ENCODE results near the gene SCFD1. TPM values are rescaled to one million over a fixed set of nuclear protein-coding genes. Genes with fewer than 3 reads are reported as not detected.
A peak's percentile ranks its signal among the peaks of the same experiment; 100 is the strongest.
"Not testable (repeated sequence)": the region's sequence is repeated elsewhere in the genome, so short reads cannot be mapped to it uniquely, and the experiment has no call there.

Gene SCFD1
- total RNA-seq, 1 donor from 2014 or later: 44.4 TPM

- no peak for DNase-seq (ENCODE audit: low read depth in 2 of 2)
These were observed 51.0 kb downstream of the SCFD1 start for GRCh38 chr14:30673071-30673470.

- no peak for DNase-seq (ENCODE audit: low read depth in 2 of 2)
These were observed 56.9 kb downstream of the SCFD1 start for GRCh38 chr14:30678926-30679431.

GRCh38 chr14:30680036-30680435 lies 57.9 kb downstream of the SCFD1 start:
- DNase-seq (ENCODE audit: low read depth in 2 of 2): no peak

GRCh38 chr14:30680776-30681175 lies 58.7 kb downstream of the SCFD1 start:
- DNase-seq (ENCODE audit: low read depth in 2 of 2): not testable (repeated sequence)

- DNase-seq (ENCODE audit: low read depth in 2 of 2): peak; percentile 28 to 29
These were observed 59.7 kb downstream of the SCFD1 start for GRCh38 chr14:30681752-30682355.

- DNase-seq (ENCODE audit: low read depth in 2 of 2): peak in 1 of 2 donors; percentile 10
These were observed 68.6 kb downstream of the SCFD1 start for GRCh38 chr14:30690487-30691355.

GRCh38 chr14:30691751-30692398 lies 69.8 kb downstream of the SCFD1 start:
- no peak for DNase-seq (ENCODE audit: low read depth in 2 of 2)

- DNase-seq (ENCODE audit: low read depth in 2 of 2): no peak
These were observed 70.5 kb downstream of the SCFD1 start for GRCh38 chr14:30692669-30693068.

GRCh38 chr14:30698463-30698862 lies 76.3 kb downstream of the SCFD1 start:
- no peak for DNase-seq (ENCODE audit: low read depth in 2 of 2)

- peak in 1 of 2 donors; percentile 8 for DNase-seq (ENCODE audit: low read depth in 2 of 2)
These were observed 84.6 kb downstream of the SCFD1 start for GRCh38 chr14:30706704-30707103.

- no peak for DNase-seq (ENCODE audit: low read depth in 2 of 2)
These were observed 86.0 kb downstream of the SCFD1 start for GRCh38 chr14:30708157-30708556.

GRCh38 chr14:30709201-30709600 lies 87.1 kb downstream of the SCFD1 start:
- no peak for DNase-seq (ENCODE audit: low read depth in 2 of 2)

GRCh38 chr14:30710876-30711275 lies 88.8 kb downstream of the SCFD1 start:
- DNase-seq (ENCODE audit: low read depth in 2 of 2): no peak

GRCh38 chr14:30719137-30719536 lies 97.0 kb downstream of the SCFD1 start:
- no peak for DNase-seq (ENCODE audit: low read depth in 2 of 2)

- no peak for DNase-seq (ENCODE audit: low read depth in 2 of 2)
These were observed 103.6 kb downstream of the SCFD1 start for GRCh38 chr14:30725763-30726162.

GRCh38 chr14:30728471-30728870 lies 106.4 kb downstream of the SCFD1 start:
- no peak for DNase-seq (ENCODE audit: low read depth in 2 of 2)

GRCh38 chr14:30737916-30738315 lies 115.8 kb downstream of the SCFD1 start:
- DNase-seq (ENCODE audit: low read depth in 2 of 2): no peak

GRCh38 chr14:30738978-30739377 lies 116.9 kb downstream of the SCFD1 start:
- DNase-seq (ENCODE audit: low read depth in 2 of 2): no peak

GRCh38 chr14:30748343-30748742 lies 126.2 kb downstream of the SCFD1 start:
- no peak for DNase-seq (ENCODE audit: low read depth in 2 of 2)

GRCh38 chr14:30751646-30752416 lies 129.7 kb downstream of the SCFD1 start:
- DNase-seq (ENCODE audit: low read depth in 2 of 2): peak in 1 of 2 donors; percentile 20

- no peak for DNase-seq (ENCODE audit: low read depth in 2 of 2)
These were observed 131.3 kb downstream of the SCFD1 start for GRCh38 chr14:30753452-30753851.

All from lung microvascular endothelial cell (primary cell).